ENCODE measurements around the gene TMEM87B. TPM values are rescaled to one million over a fixed set of nuclear protein-coding genes. Genes with fewer than 3 reads are reported as not detected.

The TMEM87B gene
- total RNA-seq, 2 donors from 2014 or later, result 56.7 to 71.2 TPM

DNA sequence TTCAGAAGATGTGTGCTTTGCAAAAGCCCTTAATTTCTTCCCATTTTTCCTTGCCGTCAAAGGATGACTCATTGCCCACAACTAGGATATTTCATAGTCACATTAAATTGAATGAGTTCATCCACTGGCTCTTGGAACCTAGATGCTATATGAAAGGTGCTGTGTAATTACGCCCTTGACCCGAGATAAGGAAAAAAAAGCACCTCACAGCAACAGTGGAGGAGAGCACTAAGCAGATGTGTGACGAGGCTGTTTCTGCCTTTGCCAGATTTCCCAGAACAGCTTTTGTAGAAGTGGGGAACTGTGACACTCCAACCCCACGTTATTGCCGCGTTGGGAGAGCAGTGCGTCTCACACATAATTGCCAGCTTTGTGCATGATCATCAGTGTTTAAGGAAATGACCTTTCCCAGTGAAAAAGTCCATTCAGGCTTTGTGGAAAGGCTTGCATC, 33.3 kb upstream of the TMEM87B start:
- DNase-seq, result no peak
- Histone ChIP-seq H3K9ac (ENCODE audit: low read depth in 2 of 2, low read length in 2 of 2) (no peak overlapping the region), H3K36me3 (no peaks in the 10 kb centered on the region), H3K27me3 (no peaks in the 10 kb centered on the region), H3K4me3 (no peak overlapping the region), H3K9me3 (no peaks in the 10 kb centered on the region), H3K27ac (no peak overlapping the region), H3K4me1 (no peaks in the 10 kb centered on the region)
- intact Hi-C loops (cut with DNase I), result no loop called here
- TF ChIP-seq, protein P1, sequence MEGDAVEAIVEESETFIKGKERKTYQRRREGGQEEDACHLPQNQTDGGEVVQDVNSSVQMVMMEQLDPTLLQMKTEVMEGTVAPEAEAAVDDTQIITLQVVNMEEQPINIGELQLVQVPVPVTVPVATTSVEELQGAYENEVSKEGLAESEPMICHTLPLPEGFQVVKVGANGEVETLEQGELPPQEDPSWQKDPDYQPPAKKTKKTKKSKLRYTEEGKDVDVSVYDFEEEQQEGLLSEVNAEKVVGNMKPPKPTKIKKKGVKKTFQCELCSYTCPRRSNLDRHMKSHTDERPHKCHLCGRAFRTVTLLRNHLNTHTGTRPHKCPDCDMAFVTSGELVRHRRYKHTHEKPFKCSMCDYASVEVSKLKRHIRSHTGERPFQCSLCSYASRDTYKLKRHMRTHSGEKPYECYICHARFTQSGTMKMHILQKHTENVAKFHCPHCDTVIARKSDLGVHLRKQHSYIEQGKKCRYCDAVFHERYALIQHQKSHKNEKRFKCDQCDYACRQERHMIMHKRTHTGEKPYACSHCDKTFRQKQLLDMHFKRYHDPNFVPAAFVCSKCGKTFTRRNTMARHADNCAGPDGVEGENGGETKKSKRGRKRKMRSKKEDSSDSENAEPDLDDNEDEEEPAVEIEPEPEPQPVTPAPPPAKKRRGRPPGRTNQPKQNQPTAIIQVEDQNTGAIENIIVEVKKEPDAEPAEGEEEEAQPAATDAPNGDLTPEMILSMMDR (IDR thresholded peaks at IDR 0.05), result no peak

DNA sequence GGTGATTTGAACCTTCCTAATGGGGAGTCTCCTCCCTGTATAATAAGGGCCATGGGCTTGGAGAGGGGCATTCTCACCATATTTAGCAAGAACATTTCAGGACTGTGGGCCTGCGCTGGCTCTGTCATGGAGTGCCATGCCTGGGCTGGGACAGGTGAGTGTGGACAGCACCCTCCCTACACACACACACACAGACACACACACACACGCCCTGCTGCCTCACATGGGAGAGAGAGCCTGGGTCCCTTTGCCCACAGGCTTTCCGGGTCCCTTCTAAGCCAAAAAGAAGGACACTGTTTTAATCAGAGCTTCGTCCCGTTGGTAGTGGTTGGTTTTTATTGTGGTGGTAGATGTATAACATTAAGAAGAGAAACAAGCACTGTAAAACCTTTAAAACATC, 31.4 kb upstream of the TMEM87B start:
- H3K4me1 ChIP-seq, result no peaks in the 10 kb centered on the region
- TF ChIP-seq, protein P1 (IDR thresholded peaks at IDR 0.05), result no peak
- H3K4me3 ChIP-seq, result no peak overlapping the region
- DNase-seq, result no peak
- H3K9me3 ChIP-seq, result no peaks in the 10 kb centered on the region
- H3K27me3 ChIP-seq, result no peaks in the 10 kb centered on the region
- no peaks in the 10 kb centered on the region for H3K36me3 ChIP-seq
- H3K9ac ChIP-seq (ENCODE audit: low read depth in 2 of 2, low read length in 2 of 2), result no peak overlapping the region
- no peak overlapping the region for H3K27ac ChIP-seq
- intact Hi-C loops (cut with DNase I), result no loop called here

DNA sequence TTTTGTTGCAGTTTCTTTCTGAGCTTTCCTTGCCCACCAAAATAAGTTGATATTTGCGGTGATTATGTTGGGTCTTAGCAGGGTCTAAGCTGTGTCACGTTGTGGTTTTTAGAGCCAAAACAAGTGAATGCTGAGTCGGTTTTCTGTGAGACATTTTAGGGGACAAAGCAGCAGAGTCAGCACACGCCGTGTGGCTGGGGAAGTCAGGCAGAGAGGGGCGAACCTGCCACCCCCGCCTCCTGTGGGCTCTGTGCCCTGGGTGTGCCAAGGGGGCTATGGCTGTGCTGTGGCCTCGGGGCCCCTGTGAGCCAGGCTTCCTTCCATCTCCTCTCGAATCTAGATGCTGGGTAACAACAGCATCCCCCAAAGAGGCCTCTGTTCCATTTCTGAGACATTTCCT, 30.8 kb upstream of the TMEM87B start:
- intact Hi-C loops (cut with DNase I), result no loop called here
- Histone ChIP-seq H3K27ac (no peak overlapping the region), H3K4me3 (no peak overlapping the region), H3K36me3 (no peaks in the 10 kb centered on the region), H3K9ac (ENCODE audit: low read depth in 2 of 2, low read length in 2 of 2) (no peak overlapping the region), H3K9me3 (no peaks in the 10 kb centered on the region), H3K4me1 (no peaks in the 10 kb centered on the region), H3K27me3 (no peaks in the 10 kb centered on the region)
- no peak for DNase-seq
- TF ChIP-seq, protein P1 (IDR thresholded peaks at IDR 0.05), result no peak

DNA sequence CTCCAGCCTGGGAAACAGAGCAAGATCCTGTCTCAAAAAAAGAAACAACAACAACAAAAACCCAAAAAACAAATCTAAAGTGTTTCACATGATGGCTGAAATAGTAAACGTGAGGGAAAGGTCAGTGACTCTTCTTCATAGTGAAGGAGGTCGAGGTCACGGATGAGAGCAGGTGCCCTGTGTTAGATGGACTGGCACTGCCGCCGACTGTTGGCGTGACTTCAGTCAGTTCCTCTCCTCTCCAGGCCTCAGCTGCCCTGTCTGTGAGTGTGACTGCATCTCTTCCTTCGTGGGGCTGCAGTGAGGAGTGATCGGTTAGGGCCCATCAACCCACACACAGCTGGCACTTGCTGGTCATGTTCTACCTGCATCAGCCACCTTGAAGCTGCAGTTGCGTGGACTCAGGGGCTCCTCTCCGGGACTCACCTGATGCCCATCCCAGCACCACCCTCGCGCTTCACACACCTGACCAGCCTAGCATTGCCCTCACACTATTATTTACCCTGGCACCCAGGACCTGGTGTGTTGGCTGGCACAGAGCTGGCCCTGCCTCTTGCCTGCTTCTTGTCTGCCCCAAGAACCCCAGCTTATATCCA, 30.1 kb upstream of the TMEM87B start:
- Histone ChIP-seq H3K9ac (ENCODE audit: low read depth in 2 of 2, low read length in 2 of 2) (no peak overlapping the region), H3K4me1 (no peaks in the 10 kb centered on the region), H3K36me3 (no peaks in the 10 kb centered on the region), H3K27me3 (no peaks in the 10 kb centered on the region), H3K27ac (no peak overlapping the region), H3K4me3 (no peak overlapping the region), H3K9me3 (no peaks in the 10 kb centered on the region)
- TF ChIP-seq, protein P1 (IDR thresholded peaks at IDR 0.05), result no peak
- intact Hi-C loops (cut with DNase I), result no loop called here
- DNase-seq, result no peak

DNA sequence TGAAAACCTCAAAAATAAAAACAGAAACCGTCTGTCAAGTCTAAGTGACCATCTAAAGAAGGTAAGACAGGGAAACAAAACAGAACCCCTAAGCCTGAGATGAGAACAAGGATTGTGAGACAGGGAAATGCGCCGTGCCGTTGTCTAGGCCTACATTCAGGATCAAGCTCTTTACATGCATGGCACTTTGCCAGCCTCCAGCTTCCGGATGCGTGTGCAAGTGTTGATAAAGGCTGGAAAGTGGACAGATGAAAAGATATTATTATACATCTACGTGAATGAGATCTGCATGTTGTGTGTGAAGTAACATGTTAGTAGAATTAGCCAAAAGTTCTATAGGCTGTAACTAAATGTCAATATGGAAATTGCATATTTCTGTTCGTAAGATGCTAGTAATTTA, 28.6 kb upstream of the TMEM87B start:
- Histone ChIP-seq H3K4me1 (no peaks in the 10 kb centered on the region), H3K27me3 (no peaks in the 10 kb centered on the region), H3K9me3 (no peaks in the 10 kb centered on the region), H3K4me3 (no peak overlapping the region), H3K27ac (no peak overlapping the region), H3K36me3 (no peaks in the 10 kb centered on the region), H3K9ac (ENCODE audit: low read depth in 2 of 2, low read length in 2 of 2) (no peak overlapping the region)
- no peak for DNase-seq
- intact Hi-C loops (cut with DNase I), result no loop called here
- TF ChIP-seq, protein P1 (IDR thresholded peaks at IDR 0.05), result no peak

All from colonic mucosa (tissue), 4 donors.